Right ventricle myocardium superior (tissue), 1 donor: ENCODE data around the gene SSUH2. TPM values are rescaled to one million over a fixed set of nuclear protein-coding genes. Genes with fewer than 3 reads are reported as not detected.

ENCODE experiments used
- ATAC-seq: fragments of 200-7000 bp; cut with Tn5 transposase; one replicate; pipeline ENCODE4 v1.9.1; 2020; ENCODE audit warnings: mild to moderate bottlenecking; ENCODE audit not compliant: poor library complexity
- DNase-seq: peaks from one replicate; pipeline ENCODE4 v3.0.0-alpha.2; 2020
- intact Hi-C: fragments of 100-400 bp; cut with DNase I; formaldehyde crosslinking; loops from one replicate; pipeline ENCODE4 v1.11.2; 2022
- total RNA-seq: library from RNA; stranded (reverse); fragmentation: NEBNext Ultra II Directional; extraction: Animal tissue kit (Norgen Biotek cat#: 25700); gene quantifications from one replicate; pipeline ENCODE4 v1.2.1, GENCODE V29; 2021
- donor health status: DM: no; HTN: yes; CAD: no; lungs with severe emphysema.

SSUH2 gene
- total RNA-seq, 1 donor from 2014 or later, result 1.00 TPM

DNA sequence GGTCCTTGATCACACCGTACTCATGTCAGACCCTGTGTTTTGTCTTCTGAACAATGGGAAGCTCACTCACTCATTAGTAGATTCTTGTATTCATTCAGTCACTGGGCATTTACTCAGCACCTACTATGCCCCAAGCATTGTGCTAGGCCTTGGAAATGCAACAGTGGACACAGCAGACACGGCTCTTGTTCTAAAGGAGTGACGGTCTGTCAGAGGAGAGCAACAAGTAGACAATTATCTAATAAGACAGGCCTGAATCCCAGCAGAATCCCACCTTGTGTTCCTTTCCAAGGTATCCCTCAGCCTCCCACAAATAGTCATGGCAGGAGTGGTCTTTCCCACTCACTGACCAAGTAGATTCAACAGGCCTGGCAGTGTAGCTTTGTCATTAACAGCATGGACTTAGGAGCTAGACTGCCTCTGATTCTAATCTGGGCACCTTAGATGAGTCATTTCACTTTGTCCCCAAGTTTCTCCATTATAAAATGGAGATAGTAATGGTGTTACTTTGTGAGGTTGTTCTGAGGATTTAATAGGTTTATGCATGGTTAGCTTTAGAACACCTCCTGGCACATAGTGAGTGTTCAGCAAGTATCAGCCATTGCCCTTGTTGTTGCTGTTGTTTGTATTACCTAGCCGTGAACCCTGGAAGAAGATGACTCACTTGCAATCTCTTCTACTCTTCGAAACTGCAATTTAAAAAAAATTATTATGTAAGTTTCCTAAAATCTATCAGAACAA lies 69.1 kb downstream of the SSUH2 start:
- intact Hi-C loops, result no loop called here
- DNase-seq, result no peak
- ATAC-seq, result no peak

DNA sequence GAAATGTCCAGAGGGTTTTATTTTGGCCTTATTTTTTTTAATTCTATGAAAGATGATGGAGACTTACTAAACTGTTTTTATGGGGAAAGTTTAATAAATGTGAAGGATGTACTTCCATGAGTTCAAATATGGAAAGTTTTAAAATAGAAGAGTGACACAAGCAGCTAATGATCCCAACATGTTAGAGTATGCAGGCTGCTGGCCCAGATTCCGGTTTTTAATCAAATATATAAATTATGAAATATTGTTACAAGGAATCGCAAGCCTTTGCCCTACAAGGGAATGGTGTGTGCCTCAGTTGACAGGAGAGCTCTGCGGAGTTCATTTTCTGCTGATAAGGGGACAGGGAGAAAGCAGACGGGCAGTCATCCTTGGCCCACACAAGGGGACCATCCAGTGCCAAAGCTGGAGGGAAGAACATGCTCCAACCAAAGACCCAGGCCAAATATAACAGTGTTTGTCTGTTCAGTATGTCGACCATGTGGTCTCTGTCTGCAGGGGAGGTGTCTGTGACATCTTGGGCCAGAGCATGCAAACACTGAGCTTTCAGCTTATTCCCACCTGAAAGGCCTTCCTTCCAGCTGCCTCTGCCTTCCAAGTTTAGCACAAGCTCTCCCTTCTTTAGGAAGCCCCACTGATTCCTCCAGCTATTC lies 69.8 kb downstream of the SSUH2 start:
- intact Hi-C loops, result no loop called here
- no peak for ATAC-seq
- DNase-seq, result no peak

DNA sequence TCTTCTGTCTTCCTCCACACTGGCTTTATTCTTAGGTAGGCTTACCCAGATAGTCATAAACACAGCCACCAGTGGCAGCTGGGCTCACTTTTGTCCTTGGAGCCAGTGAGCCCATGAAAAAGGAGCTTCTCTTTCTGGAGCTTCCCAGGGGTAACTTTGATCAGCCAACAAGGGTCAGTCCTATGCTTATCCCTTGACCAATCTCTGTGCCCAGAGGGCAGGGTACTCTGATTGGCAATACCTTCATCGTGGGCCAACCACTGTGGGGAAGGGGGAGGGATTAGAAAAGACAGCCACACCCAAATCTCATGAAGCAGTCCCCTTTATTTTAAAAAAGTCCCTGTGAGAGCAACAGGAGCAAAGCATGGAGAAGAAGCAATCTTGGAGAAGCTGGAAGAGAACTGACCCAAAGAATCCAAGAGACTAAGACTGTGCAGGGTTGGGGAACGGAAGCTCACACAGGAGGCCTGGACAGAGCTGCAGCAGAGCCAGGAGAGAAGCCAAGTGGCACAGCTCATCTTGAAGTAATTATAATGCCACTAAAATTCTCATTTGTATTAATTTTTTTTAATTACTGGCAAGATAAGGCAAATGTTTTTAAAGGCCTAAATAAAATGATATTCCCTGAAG lies 70.4 kb downstream of the SSUH2 start:
- intact Hi-C loops, result no loop called here
- ATAC-seq (peak; percentile 48), DNase-seq (no peak)

DNA sequence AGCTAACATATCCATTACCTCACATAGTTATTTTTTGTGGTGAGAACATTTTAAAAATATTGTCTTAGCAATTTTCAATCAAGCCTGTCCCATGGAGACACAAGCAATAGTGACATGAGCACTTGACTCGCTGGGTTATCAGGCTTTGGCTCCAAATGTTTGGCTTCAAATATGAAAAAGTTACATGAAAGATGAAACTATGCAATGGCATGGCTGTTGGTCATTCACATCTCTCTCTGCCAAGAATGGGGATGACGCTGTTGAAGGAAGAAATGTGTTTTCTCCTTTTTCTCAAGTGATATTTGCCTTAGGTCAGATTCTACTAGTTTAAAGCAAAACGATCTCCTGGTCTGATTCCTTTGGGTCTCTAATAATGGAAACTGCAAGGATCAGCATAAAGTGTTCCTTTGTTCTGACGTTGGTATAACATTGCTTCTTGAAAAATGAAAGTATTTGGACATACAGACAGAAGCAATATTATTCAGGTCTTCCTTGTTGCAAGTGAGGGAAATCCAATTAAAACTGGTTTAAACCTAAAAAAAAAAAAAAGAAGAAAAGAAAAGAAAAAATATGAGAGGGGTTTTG lies 71.2 kb downstream of the SSUH2 start:
- DNase-seq (no peak), ATAC-seq (peak; percentile 25)
- intact Hi-C loops, result no loop called here

DNA sequence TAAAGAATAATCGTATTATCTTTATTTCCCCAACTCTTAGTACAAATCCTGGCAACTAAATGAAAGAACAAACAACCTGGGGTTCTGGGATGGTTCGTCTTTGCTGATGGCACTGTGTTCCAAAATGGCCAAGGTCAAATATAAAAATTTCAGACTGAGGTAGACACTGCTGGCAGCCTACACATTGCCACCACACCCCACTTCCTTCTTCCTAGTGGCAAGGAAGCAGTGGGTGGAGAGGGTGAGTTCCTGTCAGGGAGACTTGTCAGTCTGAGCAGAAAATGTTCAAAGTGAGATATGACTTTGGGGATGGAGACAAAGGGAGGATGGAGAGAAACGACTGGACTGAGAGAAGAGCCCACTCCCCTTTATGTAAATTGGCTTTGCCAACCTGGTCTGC lies 73.3 kb downstream of the SSUH2 start:
- intact Hi-C loops, result no loop called here
- ATAC-seq, result peak; percentile 38

More for the DNA sequence above, 73.3 kb downstream of the SSUH2 start:
- DNase-seq, result no peak

Other genes with a start within 250 kb of the SSUH2 start
- 49.6 TPM for gene LMCD1, start 143.0 kb downstream of the SSUH2 start, total RNA-seq
- gene CAV3, start 89.0 kb upstream of the SSUH2 start, total RNA-seq, result 27.5 TPM
- gene OXTR, start 124.8 kb upstream of the SSUH2 start, total RNA-seq, result 0.54 TPM